ENCODE results near the gene MAN2B2. TPM values are rescaled to one million over a fixed set of nuclear protein-coding genes. Genes with fewer than 3 reads are reported as not detected.

The MAN2B2 gene
- total RNA-seq, 4 donors from 2014 or later, result 14.1 to 33.7 (median 27.0) TPM

GRCh38 chr4:6655924-6656323 lies 80.9 kb downstream of the MAN2B2 start:
- no peak for DNase-seq (ENCODE audit: low spot score in 2 of 2)

GRCh38 chr4:6657242-6658208 lies 82.5 kb downstream of the MAN2B2 start:
- WGBS, 2 donors, result 67 to 79% methylated on average over 62 to 65 of the region's 65 CpGs
- TF ChIP-seq POLR2A (IDR thresholded peaks at IDR 0.05) (no peak), CTCF (IDR thresholded peaks at IDR 0.05) (no peak)
- H3K4me3 ChIP-seq (ENCODE audit: low read depth, poor library complexity, severe bottlenecking), result no peak overlapping the region
- intact Hi-C loops (cut with DNase I; ENCODE audit: low total_unique reads), result no loop called here
- peak in 1 of 2 donors; percentile 79 for DNase-seq (ENCODE audit: low spot score in 2 of 2)

More at GRCh38 chr4:6655924-6656323, 80.9 kb downstream of the MAN2B2 start:
- no peak overlapping the region for H3K4me3 ChIP-seq (ENCODE audit: low read depth, poor library complexity, severe bottlenecking)
- TF ChIP-seq CTCF (IDR thresholded peaks at IDR 0.05) (no peak), POLR2A (IDR thresholded peaks at IDR 0.05) (no peak)
- 91 to 94% methylated on average over 5 of the region's 5 CpGs for WGBS, 2 donors
- intact Hi-C loops (cut with DNase I; ENCODE audit: low total_unique reads), result no loop called here

GRCh38 chr4:6658209-6658595 lies 83.2 kb downstream of the MAN2B2 start:
- H3K4me3 ChIP-seq (ENCODE audit: low read depth, poor library complexity, severe bottlenecking), result no peak overlapping the region
- TF ChIP-seq CTCF (IDR thresholded peaks at IDR 0.05) (no peak), POLR2A (IDR thresholded peaks at IDR 0.05) (no peak)
- intact Hi-C loops (cut with DNase I; ENCODE audit: low total_unique reads), result no loop called here
- WGBS, 2 donors, result 71 to 76% methylated on average over 7 of the region's 7 CpGs
- no peak for DNase-seq (ENCODE audit: low spot score in 2 of 2)

- no peak overlapping the region for H3K4me3 ChIP-seq (ENCODE audit: low read depth, poor library complexity, severe bottlenecking)
- WGBS, 2 donors, result 1 to 5% methylated on average over 37 to 44 of the region's 52 CpGs
- intact Hi-C loops (cut with DNase I; ENCODE audit: low total_unique reads), result no loop called here
- no peak for TF ChIP-seq CTCF (IDR thresholded peaks at IDR 0.05)
- no peak for TF ChIP-seq POLR2A (IDR thresholded peaks at IDR 0.05)
- peak in 1 of 2 donors; percentile 88 for DNase-seq (ENCODE audit: low spot score in 2 of 2)
These were observed 83.6 kb downstream of the MAN2B2 start for GRCh38 chr4:6658597-6659075.

- intact Hi-C loops (cut with DNase I; ENCODE audit: low total_unique reads), result no loop called here
- TF ChIP-seq POLR2A (IDR thresholded peaks at IDR 0.05) (no peak), CTCF (IDR thresholded peaks at IDR 0.05) (no peak)
These were observed 84.9 kb downstream of the MAN2B2 start for GRCh38 chr4:6659897-6660296.

More at GRCh38 chr4:6659897-6660296, 84.9 kb downstream of the MAN2B2 start:
- peak in 1 of 2 donors; percentile 5 for DNase-seq (ENCODE audit: low spot score in 2 of 2)
- H3K4me3 ChIP-seq (ENCODE audit: low read depth, poor library complexity, severe bottlenecking), result no peak overlapping the region
- WGBS, 2 donors, result 88 to 91% methylated on average over 2 of the region's 2 CpGs

All from lower leg skin (tissue), 4 donors.